Stomach (tissue), 9 donors: ENCODE results near the gene EXOC1. TPM values are rescaled to one million over a fixed set of nuclear protein-coding genes. Genes with fewer than 3 reads are reported as not detected.

ENCODE experiments used
- DNase-seq, 2 donors: peaks; one replicate each; pipeline versions ENCODE4 v3.0.0 to v3.0.0-alpha.2; 2013 to 2019
- H3K27ac ChIP-seq, 5 donors: fragments of 200-600 bp in 4 of 5; sonication (generic) in 4 of 5; one replicate each; pipeline ENCODE4 v1.5.1; 2013 to 2019; ENCODE audit warnings: mild to moderate bottlenecking in 1 of 5, moderate library complexity in 1 of 5
- H3K27me3 ChIP-seq, 3 donors: fragments of 200-600 bp; sonication (generic); one replicate each; pipeline ENCODE4 v1.5.1; 2017 to 2019; ENCODE audit warnings: mixed run types in 1 of 3
- H3K36me3 ChIP-seq, 4 donors: fragments of 200-600 bp; sonication (generic); 1 replicate in 3 of 4; 2 replicates in 1 of 4; pipeline ENCODE4 v1.5.1; 2016 to 2019
- H3K4me1 ChIP-seq, 4 donors: fragments of 200-600 bp; sonication (generic); one replicate each; pipeline ENCODE4 v1.5.1; 2016 to 2019
- H3K4me3 ChIP-seq, 4 donors: fragments of 200-600 bp; sonication (generic) in 3 of 4; one replicate each; pipeline ENCODE4 v1.5.1; 2016 to 2019; ENCODE audit warnings: mild to moderate bottlenecking in 1 of 4
- H3K9me3 ChIP-seq, 4 donors: fragments of 200-600 bp; sonication (generic); one replicate each; pipeline ENCODE4 v1.5.1; 2016 to 2019
- CTCF ChIP-seq, 7 experiments: fragments of 450-650 bp in 4 of 7; fragments of 200-600 bp in 3 of 7; sonication (generic) in 3 of 7; IDR thresholded peaks; one replicate each; pipeline ENCODE4 v1.5.1; 2016 to 2019; ENCODE audit warnings: antibody characterized with exemption in 7 of 7, control low read depth in 2 of 7, mild to moderate bottlenecking in 1 of 7
- EP300 ChIP-seq: sonication (generic); formaldehyde crosslinking; IDR thresholded peaks from one replicate; pipeline ENCODE4 v1.6.1; 2017; ENCODE audit warnings: antibody characterized with exemption
- POLR2A ChIP-seq, 4 donors: fragments of 450-650 bp; IDR thresholded peaks; one replicate each; pipeline ENCODE4 v1.6.1; 2016; ENCODE audit warnings: antibody characterized with exemption in 4 of 4, control low read depth in 2 of 4, mild to moderate bottlenecking in 1 of 4, moderate library complexity in 1 of 4
- POLR2AphosphoS5 ChIP-seq, 3 donors: sonication (generic); formaldehyde crosslinking; IDR thresholded peaks; one replicate each; pipeline ENCODE4 v1.6.1; 2016; ENCODE audit warnings: antibody characterized with exemption in 3 of 3
- WGBS, 5 donors: extraction: QIAGEN DNeasy Blood & Tissue Kit in 3 of 5; methylation state at CpG; one replicate each; pipeline versions ENCODE4 v1.1.5 to v1.1.7; 2013 to 2018; 5-methylcytosine and 5-hydroxymethylcytosine counted together
- intact Hi-C: fragments of 100-400 bp; cut with DNase I; formaldehyde crosslinking; loops from one replicate; pipeline ENCODE4 v1.15.1; 2023; ENCODE audit warnings: low total_unique reads
- polyA plus RNA-seq, 3 donors: library from polyadenylated mRNA; stranded (reverse); fragments of 200-250 nt; gene quantifications; one replicate each; pipeline ENCODE4 v1.2.3, GENCODE V29; 2013
- total RNA-seq, 5 donors: library from RNA; depleted of rRNA; stranded (reverse); fragments of >200 nt; gene quantifications; one replicate each; pipeline versions ENCODE4 v1.1.0 to v1.2.3, GENCODE V29; 2014 to 2016
- donor health status: healthy with polysubstance abuse.
- donor health status: Bipolar disorder and iron deficiency.
- donor health status: healthy.

The EXOC1 gene
- total and polyA plus RNA-seq, 8 donors = 10.1 to 174 (median 26.2) TPM

GRCh38 chr4:55859711-55860110, 6.3 kb downstream of the EXOC1 start:
- peaks cover 3 to 18% (median 12%) of the 10 kb centered on the region in 4 donors for H3K4me1 ChIP-seq
- TF ChIP-seq POLR2AphosphoS5 (IDR thresholded peaks at IDR 0.05) = no peak
- no peak for TF ChIP-seq POLR2A (IDR thresholded peaks at IDR 0.05)
- no peak for TF ChIP-seq CTCF (IDR thresholded peaks at IDR 0.05)
- no peak for TF ChIP-seq EP300
- no peaks in the 10 kb centered on the region for H3K9me3 ChIP-seq
- intact Hi-C loops = no loop called here
- 60 to 91% (median 71%) methylated on average over 2 of the region's 2 CpGs for WGBS, 5 donors
- peaks cover 0 to 60% (median 50%) of the 10 kb centered on the region in 4 donors for H3K36me3 ChIP-seq
- DNase-seq = no peak
- no peak overlapping the region for H3K27ac ChIP-seq
- no peak overlapping the region for H3K4me3 ChIP-seq
- H3K27me3 ChIP-seq = no peaks in the 10 kb centered on the region

GRCh38 chr4:55864577-55865223, 11.3 kb downstream of the EXOC1 start:
- WGBS, 5 donors = 92 to 98% (median 94%) methylated on average over 1 of the region's 1 CpG
- intact Hi-C loops = no loop called here

GRCh38 chr4:55865228-55865806, 11.9 kb downstream of the EXOC1 start:
- Histone ChIP-seq H3K4me3 (no peak overlapping the region), H3K27ac (peak overlapping the region in 3 of 5 donors; percentile 65 to 74 (median 74)), H3K36me3 (peaks cover 12 to 76% (median 63%) of the 10 kb centered on the region in 4 donors), H3K4me1 (peaks cover 4 to 27% (median 15%) of the 10 kb centered on the region in 4 donors), H3K9me3 (no peaks in the 10 kb centered on the region), H3K27me3 (no peaks in the 10 kb centered on the region)
- 61 to 77% (median 65%) methylated on average over 2 of the region's 2 CpGs for WGBS, 5 donors
- no peak for DNase-seq
- intact Hi-C loops = no loop called here
- TF ChIP-seq CTCF (IDR thresholded peaks at IDR 0.05) (no peak), POLR2AphosphoS5 (IDR thresholded peaks at IDR 0.05) (no peak), EP300 (no peak), POLR2A (IDR thresholded peaks at IDR 0.05) (no peak)

More at GRCh38 chr4:55864577-55865223, 11.3 kb downstream of the EXOC1 start:
- TF ChIP-seq POLR2AphosphoS5 (IDR thresholded peaks at IDR 0.05) (no peak), EP300 (no peak), POLR2A (IDR thresholded peaks at IDR 0.05) (no peak), CTCF (IDR thresholded peaks at IDR 0.05) (no peak)
- Histone ChIP-seq H3K4me3 (no peak overlapping the region), H3K27ac (peak overlapping the region in 2 of 5 donors; percentile 65 to 74), H3K4me1 (peaks cover 4 to 27% (median 15%) of the 10 kb centered on the region in 4 donors), H3K27me3 (no peaks in the 10 kb centered on the region), H3K9me3 (no peaks in the 10 kb centered on the region), H3K36me3 (peaks cover 6 to 76% (median 62%) of the 10 kb centered on the region in 4 donors)
- DNase-seq = no peak

- peak in 1 of 2 donors; percentile 47 for DNase-seq
- no peaks in the 10 kb centered on the region for H3K9me3 ChIP-seq
- TF ChIP-seq POLR2AphosphoS5 (IDR thresholded peaks at IDR 0.05) = peak; percentile 13 to 51 (median 36)
- no peak for TF ChIP-seq EP300
- peaks cover 20 to 76% (median 64%) of the 10 kb centered on the region in 4 donors for H3K36me3 ChIP-seq
- peak overlapping the region in 4 of 5 donors; percentile 60 to 74 (median 70) for H3K27ac ChIP-seq
- peaks cover 4 to 27% (median 15%) of the 10 kb centered on the region in 4 donors for H3K4me1 ChIP-seq
- intact Hi-C loops = no loop called here
- no peaks in the 10 kb centered on the region for H3K27me3 ChIP-seq
- H3K4me3 ChIP-seq = no peak overlapping the region
- WGBS, 5 donors = 40 to 54% (median 52%) methylated on average over 2 of the region's 2 CpGs
Observed at GRCh38 chr4:55866290-55866907, 13.0 kb downstream of the EXOC1 start.
